Stimulated activated CD8-positive, alpha-beta memory T cell treated with anti-CD3 and anti-CD28 coated beads, Interleukin-15, amount 100 ng/mL, for 1 hour (primary cell): ENCODE results near the gene PHYHD1.

ENCODE experiments used
- DNase-seq: peaks from one replicate; pipeline ENCODE4 v3.0.0-alpha.2; 2020; ENCODE audit warnings: low read depth

Gene PHYHD1

GRCh38 chr9:128972956-128973355 lies 52.2 kb downstream of the PHYHD1 start:
- no peak for DNase-seq

- no peak for DNase-seq
Observed at GRCh38 chr9:128979111-128979510, 58.3 kb downstream of the PHYHD1 start.

- no peak for DNase-seq
Observed at GRCh38 chr9:128983536-128983935, 62.8 kb downstream of the PHYHD1 start.

- no peak for DNase-seq
Observed at GRCh38 chr9:128986671-128987070, 65.9 kb downstream of the PHYHD1 start.

GRCh38 chr9:128987805-128988204 lies 67.0 kb downstream of the PHYHD1 start:
- no peak for DNase-seq
